Erythroblast (primary cell): Measurements from ENCODE around the gene GATA2.

Source experiments
- DNase-seq, 2 experiments: peaks; one replicate each; lab custom pipeline; 2025; lab: John Stamatoyannopoulos, UW
- GATA1 ChIP-seq: IDR thresholded peaks from 2 replicates; pipeline ENCODE4 v1.6.1; 2011; ENCODE audit warnings: low read depth, mild to moderate bottlenecking, control low read depth, low read length, moderate library complexity
- POLR2A ChIP-seq: IDR thresholded peaks from 2 replicates; pipeline ENCODE4 v1.6.1; 2011; ENCODE audit warnings: mild to moderate bottlenecking, low read length

Gene GATA2

GRCh38 chr3:128506754-128507153 is 13.8 kb upstream of the GATA2 start:
- TF ChIP-seq POLR2A (no peak), GATA1 (no peak)
- no peak for DNase-seq

- DNase-seq, result peak; percentile 25 to 26
- no peak for TF ChIP-seq GATA1
- TF ChIP-seq POLR2A, result peak; percentile 12
Observed at GRCh38 chr3:128505771-128506170, 12.8 kb upstream of the GATA2 start.

GRCh38 chr3:128504963-128505730 is 12.1 kb upstream of the GATA2 start:
- no peak for TF ChIP-seq POLR2A
- no peak for TF ChIP-seq GATA1
- peak; percentile 79 to 80 for DNase-seq

- TF ChIP-seq POLR2A, result no peak
- TF ChIP-seq GATA1, result no peak
- DNase-seq, result no peak
Observed at GRCh38 chr3:128504533-128504915, 11.5 kb upstream of the GATA2 start.

GRCh38 chr3:128503751-128504532 is 10.9 kb upstream of the GATA2 start:
- TF ChIP-seq POLR2A, result no peak
- no peak for TF ChIP-seq GATA1
- no peak for DNase-seq

GRCh38 chr3:128503164-128503651 is 10.2 kb upstream of the GATA2 start:
- DNase-seq, result peak in 1 of 2 experiments; percentile 23
- TF ChIP-seq POLR2A (no peak), GATA1 (no peak)

GRCh38 chr3:128502712-128503111 is 9.7 kb upstream of the GATA2 start:
- DNase-seq, result no peak
- TF ChIP-seq GATA1, result no peak
- TF ChIP-seq POLR2A, result no peak

- DNase-seq, result no peak
- no peak for TF ChIP-seq GATA1
- no peak for TF ChIP-seq POLR2A
Observed at GRCh38 chr3:128501431-128501830, 8.4 kb upstream of the GATA2 start.

- DNase-seq, result no peak
- no peak for TF ChIP-seq POLR2A
- TF ChIP-seq GATA1, result no peak
Observed at GRCh38 chr3:128500556-128500955, 7.6 kb upstream of the GATA2 start.

- TF ChIP-seq POLR2A, result no peak
- TF ChIP-seq GATA1, result no peak
- DNase-seq, result no peak
Observed at GRCh38 chr3:128499724-128500275, 6.8 kb upstream of the GATA2 start.

GRCh38 chr3:128498901-128499530 is 6.0 kb upstream of the GATA2 start:
- no peak for DNase-seq
- TF ChIP-seq POLR2A, result no peak
- TF ChIP-seq GATA1, result no peak

- TF ChIP-seq GATA1 (no peak), POLR2A (no peak)
- no peak for DNase-seq
Observed at GRCh38 chr3:128498127-128498626, 5.2 kb upstream of the GATA2 start.
